HG03097 (cell line): ENCODE measurements around the gene RBM28.

Source experiments
- ATAC-seq: cut with Tn5 transposase; IDR thresholded peaks from one replicate; pipeline ENCODE4 v1.9.1; 2021; ENCODE audit not compliant: unreplicated experiment, low FRiP score

RBM28 gene

DNA sequence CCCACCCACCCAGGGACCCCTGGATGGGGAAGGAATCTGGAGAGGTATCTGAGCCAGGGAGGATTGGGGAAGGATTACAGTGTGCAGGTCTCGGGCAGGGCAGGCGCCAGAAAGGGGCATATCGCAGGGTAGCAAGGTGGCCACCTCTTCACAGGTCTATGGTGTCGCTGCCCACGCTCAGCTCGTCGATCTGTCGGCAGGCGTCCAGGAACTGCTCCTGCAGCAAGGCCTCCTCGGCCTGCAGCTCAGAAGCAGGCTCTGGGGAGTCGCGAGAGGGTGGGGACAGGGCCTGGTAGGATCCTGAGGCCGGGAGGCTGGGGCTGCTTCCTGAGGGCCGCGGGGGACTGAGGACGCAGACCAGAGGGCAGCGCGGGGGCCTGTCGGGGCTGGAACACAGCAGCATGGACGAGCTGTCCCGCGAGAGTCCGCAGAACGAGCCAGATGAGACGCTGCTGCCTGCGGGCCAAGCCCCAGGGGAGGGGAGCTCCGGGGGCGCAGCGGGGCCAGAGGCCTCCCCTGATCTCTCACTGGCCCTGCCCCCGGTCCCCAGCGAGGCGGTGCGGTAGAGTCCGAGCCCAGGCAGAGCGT, 7.1 kb upstream of the RBM28 start:
- no peak for ATAC-seq

DNA sequence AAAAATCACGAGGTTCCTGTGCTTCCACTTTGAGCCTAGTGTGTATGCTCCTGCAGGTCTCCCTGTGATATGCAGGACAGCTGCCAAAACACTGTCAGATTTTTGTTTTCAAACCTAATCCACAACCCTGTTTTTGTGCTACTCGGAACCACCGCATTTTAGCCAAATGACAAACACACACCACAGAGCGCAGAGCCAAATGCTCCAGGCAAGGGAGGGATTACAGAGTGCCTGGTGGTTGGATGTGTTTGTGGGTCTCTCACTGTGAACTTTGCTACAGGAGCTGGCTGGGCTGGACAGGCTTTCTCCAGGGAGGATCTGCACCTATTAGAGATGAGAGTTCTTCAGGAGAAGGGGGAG, 5.7 kb upstream of the RBM28 start:
- no peak for ATAC-seq

DNA sequence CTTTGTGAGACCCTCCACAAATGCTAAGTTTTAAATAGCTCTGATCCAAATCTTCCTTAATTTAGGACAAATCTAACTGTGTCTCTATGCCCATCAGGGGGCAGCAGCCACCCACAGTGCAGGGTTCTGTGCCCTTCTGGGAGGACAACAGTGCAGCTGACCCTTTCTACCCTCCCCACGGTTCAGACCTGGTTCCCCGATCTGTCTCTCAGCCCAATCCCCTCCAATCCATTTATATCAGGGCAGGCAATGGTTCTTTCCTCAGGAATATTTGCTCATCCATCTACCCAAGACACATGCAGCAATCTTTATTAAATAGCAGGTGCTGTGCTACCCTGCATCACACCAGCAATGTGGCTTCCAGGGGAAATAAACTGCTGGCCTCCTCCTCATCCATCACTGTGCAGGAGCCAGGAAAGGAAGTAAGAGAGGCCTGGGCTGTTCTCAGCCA, 4.0 kb upstream of the RBM28 start:
- ATAC-seq = no peak

DNA sequence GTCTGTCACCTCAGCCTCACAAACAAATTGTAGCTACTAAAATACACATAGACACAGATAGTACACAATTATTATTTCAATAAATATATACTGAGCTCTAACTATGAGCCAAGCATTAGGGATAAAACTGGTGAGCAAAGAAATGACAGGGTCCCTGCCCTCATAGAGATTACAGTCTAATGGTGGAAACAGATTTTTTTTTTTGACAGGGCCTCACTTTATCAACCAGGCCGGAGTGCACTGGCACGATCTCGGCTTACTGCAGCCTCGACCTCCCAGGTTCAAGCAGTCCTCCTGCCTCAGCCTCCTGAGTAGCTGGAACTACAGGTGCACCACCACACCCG, 695 bp upstream of the RBM28 start:
- no peak for ATAC-seq

DNA sequence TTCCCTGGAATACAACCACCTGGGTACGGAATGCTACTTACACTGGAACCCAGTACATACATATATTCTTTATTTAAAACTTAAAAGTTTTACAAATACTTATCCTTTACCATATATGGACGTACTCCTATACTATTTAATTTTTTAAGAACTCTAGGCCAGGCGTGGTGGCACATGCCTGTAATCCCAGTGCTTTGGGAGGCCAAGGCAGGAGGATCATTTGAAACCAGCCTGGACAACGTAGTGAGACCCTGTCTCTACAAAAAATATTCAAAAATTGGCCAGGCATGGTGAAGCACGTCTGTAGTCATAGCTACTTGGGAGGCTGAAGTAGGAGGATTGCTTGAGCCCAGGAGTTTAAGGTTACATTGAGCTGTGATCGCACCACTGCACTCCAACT, 2.0 kb downstream of the RBM28 start:
- ATAC-seq = no peak

DNA sequence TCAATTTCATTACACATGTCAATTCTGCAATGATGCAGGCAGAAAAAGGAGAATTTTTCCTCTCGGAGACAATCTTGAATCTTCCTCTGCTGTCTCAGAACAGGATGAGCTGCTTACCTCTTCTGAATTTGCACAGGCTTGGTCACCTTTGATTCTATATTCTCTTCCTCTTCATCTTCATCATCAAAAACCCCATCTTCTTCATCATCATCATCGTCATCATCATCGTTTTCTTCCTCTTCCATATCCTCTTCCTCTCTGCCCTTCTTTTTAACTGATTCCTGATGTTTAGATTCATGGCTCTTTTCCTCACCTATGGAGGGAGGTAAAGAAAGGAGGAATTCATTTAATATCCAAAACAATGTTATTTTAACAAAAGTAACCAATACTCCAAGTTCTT, 8.0 kb downstream of the RBM28 start:
- no peak for ATAC-seq

DNA sequence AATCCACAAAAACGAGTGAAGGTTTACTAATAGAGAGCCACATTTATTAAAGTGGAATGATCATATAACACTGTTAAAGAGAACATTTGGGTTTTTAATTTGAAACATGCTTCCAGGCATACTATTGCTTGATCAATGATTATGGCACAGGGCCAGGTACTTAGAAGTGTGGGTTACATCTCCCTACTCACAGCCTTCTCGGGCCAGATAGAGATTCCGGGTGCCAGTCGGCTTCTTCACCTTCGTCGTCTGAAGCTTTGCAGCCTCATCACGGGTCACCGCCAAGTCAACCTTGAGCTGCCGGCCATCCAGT, 19.4 kb downstream of the RBM28 start:
- ATAC-seq = no peak

DNA sequence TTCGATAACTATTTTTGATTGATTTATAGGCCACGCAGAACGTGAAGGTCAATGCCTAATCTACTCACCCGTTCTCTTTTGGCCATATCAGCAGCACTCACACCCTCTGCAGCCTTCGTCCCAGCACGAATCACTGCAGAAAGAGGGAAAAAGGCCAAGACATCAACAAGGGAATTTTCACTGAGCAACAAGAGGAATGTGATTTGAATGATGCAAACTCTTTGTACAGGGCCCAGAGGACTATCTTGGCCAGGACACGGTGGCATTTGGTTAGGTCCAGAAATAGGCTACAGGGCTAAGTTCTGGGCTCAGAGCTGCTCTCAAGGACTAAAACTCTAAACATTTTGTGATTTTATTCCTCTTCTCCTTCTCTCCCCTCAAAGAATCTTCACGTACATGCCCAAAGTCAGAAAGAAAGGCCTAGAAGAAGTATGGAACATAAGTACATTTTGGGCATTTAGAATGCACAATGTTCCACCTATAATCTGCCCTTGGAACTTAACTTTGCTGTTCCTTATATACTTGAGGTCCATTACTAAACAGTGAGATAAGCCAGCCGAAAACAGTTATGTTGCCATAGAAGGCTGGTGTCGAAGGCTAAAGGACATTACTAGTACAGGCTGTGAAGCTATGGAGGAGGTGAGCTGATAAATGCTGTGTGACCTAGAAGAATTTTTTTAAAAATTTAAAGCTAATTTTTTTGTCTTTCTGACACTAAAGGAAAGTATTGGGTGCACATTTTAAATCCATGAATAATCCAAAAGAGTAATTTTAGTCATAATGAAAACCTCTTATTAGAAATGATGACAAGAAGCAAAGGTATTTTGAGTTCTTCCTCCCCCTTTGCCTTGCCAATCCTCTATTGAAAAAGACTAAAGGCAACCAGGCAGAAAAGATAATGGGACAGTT, 20.0 kb downstream of the RBM28 start:
- no peak for ATAC-seq

DNA sequence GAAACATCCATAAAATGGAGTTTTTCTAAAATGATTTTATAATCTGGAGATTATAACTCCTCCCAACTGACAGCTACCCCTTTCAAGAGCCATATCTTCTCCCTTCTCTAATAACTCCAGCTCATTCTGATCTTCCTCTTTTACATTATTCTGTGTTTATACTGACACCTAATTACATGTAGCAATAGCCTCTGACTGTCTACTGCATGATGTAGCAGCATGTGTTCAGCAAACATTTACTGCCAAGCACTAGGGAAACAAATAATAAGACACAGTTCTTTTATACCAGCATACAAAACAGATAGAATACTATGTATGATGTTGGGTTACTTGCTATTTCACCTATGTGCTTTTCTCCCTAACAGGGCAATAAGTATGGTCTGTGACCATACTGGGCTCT, 20.7 kb downstream of the RBM28 start:
- ATAC-seq = no peak

DNA sequence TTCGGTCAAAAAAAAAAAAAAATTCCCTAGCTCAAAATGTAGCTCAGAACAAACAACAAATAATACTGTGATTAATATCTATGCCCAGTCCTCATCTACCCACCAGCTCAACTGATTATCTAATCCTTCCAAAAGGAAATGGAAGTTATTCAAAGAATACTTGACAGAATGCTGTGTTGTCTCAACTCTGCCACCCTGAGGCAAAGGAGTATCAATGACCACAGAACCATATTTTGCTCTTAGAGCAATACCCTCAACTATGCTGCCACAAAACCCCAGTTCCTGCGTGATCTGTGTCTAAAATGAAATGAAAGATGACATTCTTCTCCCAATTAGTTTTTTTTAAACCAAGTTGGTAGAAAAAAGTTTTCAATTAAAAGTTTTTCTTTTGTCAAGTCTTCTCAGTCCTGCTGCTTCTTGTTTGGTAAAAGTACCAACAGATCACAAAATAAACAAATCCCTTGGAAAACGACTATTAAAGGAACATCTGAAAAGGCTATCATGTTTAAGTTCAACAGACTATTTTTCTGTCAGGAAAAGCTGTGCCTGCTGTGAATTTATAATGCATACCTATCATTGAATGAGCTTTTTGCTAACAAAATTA, 21.6 kb downstream of the RBM28 start:
- no peak for ATAC-seq

DNA sequence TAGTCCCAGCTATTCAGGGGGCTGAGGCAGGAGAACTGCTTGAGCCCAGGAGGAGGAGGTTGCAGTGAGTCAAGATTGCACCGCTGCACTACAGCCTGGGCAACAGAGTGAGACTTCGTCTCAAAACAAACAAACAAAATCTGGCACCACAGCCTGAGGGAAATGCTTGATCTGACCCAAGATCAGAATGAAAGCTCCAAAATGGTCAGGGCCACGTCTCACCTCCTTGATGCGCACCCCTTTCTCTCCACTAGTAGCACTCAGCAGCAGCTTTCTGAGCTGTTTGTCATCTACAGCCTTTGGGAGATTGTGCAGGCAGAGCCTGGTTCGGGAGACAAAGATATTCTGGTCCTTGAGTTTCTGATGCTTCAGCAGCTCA, 22.7 kb downstream of the RBM28 start:
- no peak for ATAC-seq

DNA sequence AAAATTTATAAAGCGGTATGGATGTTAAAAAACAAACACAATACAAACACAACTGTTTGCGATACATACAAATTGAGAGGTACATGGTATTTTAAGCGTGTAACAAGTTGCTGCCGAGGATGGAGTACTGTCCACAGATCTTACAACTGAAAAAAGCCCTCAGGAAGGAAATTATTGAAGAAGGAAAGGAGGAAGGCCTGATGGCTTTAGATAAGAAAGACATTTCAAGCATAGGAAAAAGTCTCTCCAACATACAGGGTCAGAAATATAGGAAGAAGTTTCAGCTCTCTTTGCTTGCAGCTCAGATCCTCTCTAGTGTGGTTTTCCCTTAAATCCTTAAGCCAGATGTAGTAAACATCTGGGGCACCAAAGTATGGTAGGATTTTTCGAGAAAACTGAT, 25.0 kb downstream of the RBM28 start:
- no peak for ATAC-seq

DNA sequence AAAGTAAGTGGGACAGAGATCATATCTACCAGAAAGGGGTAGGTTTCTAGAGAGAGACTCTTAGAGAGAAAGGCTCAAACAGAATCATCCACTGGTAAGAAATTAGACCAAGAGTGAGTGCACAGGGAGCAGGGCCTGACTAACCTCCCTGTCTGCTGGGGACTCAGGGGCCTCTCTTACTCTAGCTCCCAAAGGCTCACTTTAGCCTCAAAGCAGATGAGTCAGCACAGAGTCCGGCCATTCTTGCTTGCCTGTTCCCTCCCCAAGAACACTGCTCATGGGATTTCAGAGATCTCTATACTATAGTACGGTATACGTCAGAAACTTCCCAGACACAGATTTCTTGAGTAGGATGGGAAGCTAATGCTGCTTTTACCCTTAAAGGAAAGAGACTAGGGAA, 32.7 kb downstream of the RBM28 start:
- ATAC-seq = no peak

DNA sequence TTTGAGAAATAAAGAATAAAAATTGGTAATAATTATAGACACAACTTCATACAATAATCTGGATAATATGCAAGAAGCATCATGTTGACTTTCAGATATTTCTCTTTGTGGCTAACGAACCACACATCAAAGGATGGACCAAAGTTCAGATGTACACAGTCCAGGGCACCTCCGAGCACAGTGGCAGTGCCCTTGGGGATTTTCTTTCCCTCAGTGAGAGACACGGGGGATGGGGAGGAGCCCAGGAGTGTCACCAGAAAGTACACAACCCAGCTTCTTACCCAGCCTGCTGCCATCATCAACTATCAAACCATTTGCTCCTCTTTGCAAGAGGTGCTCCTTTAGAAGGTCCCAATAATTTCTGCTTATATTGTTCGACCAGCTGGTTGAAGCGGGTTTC, 33.2 kb downstream of the RBM28 start:
- no peak for ATAC-seq

DNA sequence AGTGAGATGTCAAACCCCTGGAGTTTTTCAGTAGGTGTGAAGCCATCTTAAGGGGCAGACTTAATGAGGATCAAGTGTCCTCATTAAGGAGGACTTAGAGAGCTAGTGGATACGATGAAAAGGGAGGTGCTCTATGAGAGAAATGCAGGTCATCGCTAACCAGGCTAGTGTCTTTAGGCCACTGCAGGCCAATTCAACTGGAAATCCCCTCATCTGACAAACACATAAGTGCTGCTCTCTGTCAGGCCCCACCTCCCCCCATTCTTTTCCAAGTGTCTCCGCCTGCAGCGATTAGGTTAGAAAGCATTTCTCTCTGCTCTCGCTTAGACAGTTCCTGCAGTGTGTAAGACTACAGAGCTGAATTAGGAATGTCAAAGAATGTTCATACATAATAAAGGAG, 33.7 kb downstream of the RBM28 start:
- no peak for ATAC-seq

DNA sequence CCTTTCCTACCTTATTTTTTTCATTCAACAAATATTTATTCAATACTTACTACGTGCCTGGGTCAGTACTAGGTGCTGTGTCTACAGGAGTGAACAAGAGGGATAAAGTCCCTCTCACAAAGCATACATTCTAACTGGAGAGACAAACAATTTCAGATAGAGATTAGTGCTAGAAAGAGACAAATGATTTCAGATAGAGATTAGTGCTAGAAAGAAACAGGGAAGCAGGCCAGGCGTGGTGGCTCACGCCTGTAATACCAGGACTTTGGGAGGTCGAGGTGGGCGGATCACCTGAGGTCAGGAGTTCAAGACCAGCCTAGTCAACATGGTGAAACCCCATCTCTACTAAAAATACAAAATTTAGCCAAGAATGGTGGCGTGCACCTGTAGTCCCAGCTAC, 34.6 kb downstream of the RBM28 start:
- ATAC-seq = no peak

DNA sequence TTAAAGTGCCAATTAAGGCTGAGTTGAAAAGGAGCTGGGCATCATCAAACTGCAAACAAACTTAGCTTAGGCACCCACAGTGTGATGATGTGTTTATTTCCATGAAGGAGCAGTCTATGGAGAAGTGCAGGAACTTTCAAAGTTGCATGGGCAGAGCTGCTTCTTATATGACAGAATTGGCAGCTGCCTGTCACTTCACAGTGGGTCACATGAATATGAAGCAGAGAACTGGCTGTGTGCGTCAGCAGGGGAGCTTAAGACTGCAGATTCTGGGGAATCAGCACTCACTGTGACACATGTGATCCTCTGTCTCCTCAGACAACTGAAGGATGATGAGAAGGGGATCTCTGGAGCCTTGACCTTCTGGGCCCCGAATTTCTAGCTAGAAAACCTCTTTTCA, 36.6 kb downstream of the RBM28 start:
- no peak for ATAC-seq

DNA sequence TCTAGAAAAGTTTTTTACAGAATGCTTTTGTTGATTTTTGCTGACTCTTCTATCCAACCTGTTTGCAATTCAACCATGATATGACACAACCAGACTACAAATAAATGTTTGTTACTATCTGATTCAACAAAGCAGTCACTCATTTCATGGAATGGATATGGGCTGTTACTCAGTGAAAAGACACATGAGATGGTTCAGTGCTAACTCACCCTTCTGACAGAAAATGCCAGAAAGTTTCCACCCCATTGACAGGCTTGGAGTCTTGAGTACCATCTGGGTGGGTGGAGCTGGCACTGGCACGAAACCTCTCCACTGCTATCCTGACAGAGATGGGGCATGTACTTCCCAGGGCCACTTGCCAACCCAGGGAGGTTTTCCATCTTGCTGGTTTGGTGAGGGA, 39.5 kb downstream of the RBM28 start:
- no peak for ATAC-seq

DNA sequence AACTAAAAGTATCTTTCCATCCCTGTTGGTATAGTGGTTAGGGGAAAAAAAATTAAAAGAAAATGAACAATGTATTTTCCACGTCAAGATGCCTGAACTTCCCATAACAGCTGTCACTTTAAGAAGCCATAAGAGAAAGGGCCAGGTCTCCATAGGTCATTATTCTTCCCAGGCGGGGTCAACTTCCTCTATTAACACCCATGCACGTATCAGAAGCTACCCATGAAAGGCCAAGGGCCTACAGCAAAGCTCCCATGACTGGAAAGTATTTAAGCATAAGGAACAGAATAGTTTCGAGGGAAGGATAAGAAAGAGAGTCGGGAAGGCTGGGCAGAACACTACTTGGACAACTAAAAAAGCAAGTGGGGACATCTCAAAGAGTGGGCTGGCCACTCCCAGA, 40.1 kb downstream of the RBM28 start:
- ATAC-seq = no peak

DNA sequence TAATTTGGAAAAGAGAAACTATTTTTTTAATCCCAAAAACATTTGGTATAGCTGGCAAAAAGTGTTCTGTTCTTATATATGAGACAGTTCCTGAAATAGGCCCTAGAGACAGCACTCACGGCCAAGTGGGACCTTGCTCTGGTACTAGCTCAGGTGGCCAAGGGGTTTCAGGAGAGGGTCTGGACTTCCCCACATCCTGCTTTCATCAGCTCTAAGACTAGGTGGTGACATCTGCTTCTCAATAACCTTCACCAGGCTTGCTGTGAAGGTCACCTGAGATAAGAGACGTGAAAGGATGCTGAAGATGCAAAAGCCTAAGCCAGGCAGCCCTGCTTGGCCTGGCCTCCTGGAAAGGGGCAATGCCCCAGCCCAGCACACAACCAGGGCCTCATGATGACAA, 40.6 kb downstream of the RBM28 start:
- no peak for ATAC-seq

DNA sequence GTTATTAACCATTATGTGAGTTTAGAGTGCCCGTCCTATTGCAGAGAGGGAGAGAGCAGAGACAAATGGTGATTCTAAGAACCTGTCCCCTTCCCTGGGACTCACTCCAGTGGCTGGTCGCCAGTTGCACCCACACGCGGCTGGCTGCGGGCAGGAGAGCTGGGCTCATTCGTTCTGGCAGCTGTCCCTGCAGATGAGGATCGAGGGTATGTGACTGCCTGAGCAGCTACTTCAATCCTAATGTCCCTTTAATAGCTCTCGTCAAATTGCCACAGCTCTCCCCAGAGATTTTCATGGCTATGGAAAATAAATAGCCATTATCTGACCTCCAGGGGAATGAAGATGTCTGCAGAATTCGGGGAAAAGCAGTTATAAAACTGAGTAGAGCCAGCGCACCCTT, 41.6 kb downstream of the RBM28 start:
- no peak for ATAC-seq

DNA sequence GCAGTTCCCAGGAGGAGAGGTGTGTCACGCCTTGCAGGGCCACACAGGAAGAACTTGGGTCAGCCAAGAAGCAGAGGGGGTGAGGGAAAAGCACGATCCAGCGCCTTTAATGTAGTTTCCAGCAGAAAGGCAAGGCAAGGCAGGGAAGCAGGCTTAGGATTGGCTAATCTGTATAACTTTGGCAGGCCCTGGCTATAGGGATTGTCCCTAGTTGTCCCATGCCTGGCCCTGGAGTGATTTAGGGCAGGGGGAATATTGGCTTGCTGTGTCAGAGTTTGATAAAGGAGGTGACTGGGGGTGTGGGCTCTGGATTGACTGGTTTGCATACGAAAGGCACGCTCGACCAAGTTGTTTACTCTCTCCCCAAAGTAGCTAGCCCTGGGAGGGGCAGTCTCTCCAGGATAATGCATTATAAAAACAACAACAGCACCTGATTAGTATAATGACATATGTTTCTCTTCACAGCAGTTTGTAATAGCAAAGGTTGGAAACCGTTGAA, 44.5 kb downstream of the RBM28 start:
- ATAC-seq = no peak
